GM18870 (cell line): ENCODE data around the gene TEX13D.

Experiments
- ATAC-seq: cut with Tn5 transposase; IDR thresholded peaks from one replicate; pipeline ENCODE4 v1.9.1; 2021; ENCODE audit warnings: moderate library complexity; ENCODE audit not compliant: unreplicated experiment

The TEX13D gene

GRCh38 chrX:124347242-124347641, 14.8 kb downstream of the TEX13D start:
- ATAC-seq = no peak

GRCh38 chrX:124348182-124348581, 15.7 kb downstream of the TEX13D start:
- no peak for ATAC-seq

- ATAC-seq = no peak
Observed at GRCh38 chrX:124348885-124349453, 16.5 kb downstream of the TEX13D start.

- ATAC-seq = no peak
Observed at GRCh38 chrX:124354648-124355047, 22.2 kb downstream of the TEX13D start.

- ATAC-seq = peak; percentile 67
Observed at GRCh38 chrX:124358800-124359383, 26.4 kb downstream of the TEX13D start.

GRCh38 chrX:124362072-124362471, 29.6 kb downstream of the TEX13D start:
- no peak for ATAC-seq

GRCh38 chrX:124362761-124363160, 30.3 kb downstream of the TEX13D start:
- no peak for ATAC-seq

- ATAC-seq = no peak
Observed at GRCh38 chrX:124369722-124370121, 37.3 kb downstream of the TEX13D start.

GRCh38 chrX:124373348-124373747, 40.9 kb downstream of the TEX13D start:
- no peak for ATAC-seq

GRCh38 chrX:124378643-124379042, 46.2 kb downstream of the TEX13D start:
- ATAC-seq = no peak

- ATAC-seq = no peak
Observed at GRCh38 chrX:124383354-124383753, 50.9 kb downstream of the TEX13D start.

GRCh38 chrX:124386401-124386800, 53.9 kb downstream of the TEX13D start:
- no peak for ATAC-seq
